Psoas muscle (tissue), 8 donors: ENCODE measurements around the gene PLAAT2. TPM values are rescaled to one million over a fixed set of nuclear protein-coding genes. Genes with fewer than 3 reads are reported as not detected.
A peak's percentile ranks its signal among the peaks of the same experiment; 100 is the strongest.

Source experiments
- ATAC-seq, 4 donors: fragments of 200-7000 bp; cut with Tn5 transposase; one replicate each; pipeline ENCODE4 v1.9.1; 2020; ENCODE audit warnings: moderate library complexity in 3 of 4, mild to moderate bottlenecking in 2 of 4
- DNase-seq, 2 donors: peaks; one replicate each; pipeline ENCODE4 v3.0.0-alpha.2; 2020
- H3K27ac ChIP-seq: fragments of 200-600 bp; one replicate; pipeline ENCODE4 v1.8.0; 2022
- H3K27me3 ChIP-seq, 3 donors: fragments of 200-600 bp in 1 of 3; one replicate each; pipeline versions ENCODE4 v1.6.1 to v1.8.0; 2013 to 2022; ENCODE audit warnings: low read length in 2 of 3, mild to moderate bottlenecking in 2 of 3, moderate library complexity in 1 of 3; ENCODE audit not compliant: insufficient read depth in 3 of 3
- H3K36me3 ChIP-seq, 2 donors: fragments of 200-600 bp in 1 of 2; one replicate each; pipeline versions ENCODE4 v1.6.1 to v1.8.0; 2013 to 2022; ENCODE audit warnings: low read depth in 1 of 2, mild to moderate bottlenecking in 1 of 2, moderate library complexity in 1 of 2; ENCODE audit not compliant: insufficient read depth in 1 of 2
- H3K4me1 ChIP-seq: fragments of 200-600 bp; one replicate; pipeline ENCODE4 v1.8.0; 2022
- H3K4me3 ChIP-seq: fragments of 200-600 bp; one replicate; pipeline ENCODE4 v1.8.0; 2022; ENCODE audit warnings: mild to moderate bottlenecking
- H3K9me3 ChIP-seq: fragments of 200-600 bp; one replicate; pipeline ENCODE4 v1.8.0; 2022
- CTCF ChIP-seq: fragments of 200-600 bp; IDR thresholded peaks from one replicate; pipeline ENCODE4 v1.8.0; 2022; ENCODE audit warnings: antibody characterized with exemption
- WGBS, 3 donors: extraction: QIAGEN DNeasy Blood & Tissue Kit; methylation state at CpG; one replicate each; pipeline versions ENCODE4 v1.1.6 to v1.1.7; 2013; 5-methylcytosine and 5-hydroxymethylcytosine counted together
- intact Hi-C, 2 donors: fragments of 100-400 bp; cut with DNase I; formaldehyde crosslinking; loops; one replicate each; pipeline versions ENCODE4 v1.11.0 to v1.14.2; 2022
- polyA plus RNA-seq, 3 donors: library from polyadenylated mRNA; stranded (reverse); fragments of 200-250 nt; gene quantifications; one replicate each; pipeline ENCODE4 v1.2.3, GENCODE V29; 2013
- total RNA-seq, 4 donors: library from RNA; stranded (reverse); fragmentation: NEBNext Ultra II Directional in 2 of 4; extraction: Animal tissue kit (Norgen Biotek cat#: 25700) in 2 of 4; gene quantifications; one replicate each; pipeline versions ENCODE4 v1.2.1 to v1.2.4, GENCODE V29; 2021 to 2023
- donor health status: healthy with polysubstance abuse.
- donor health status: DM: no; HTN: no; CAD: no; lungs with moderate emphysema.
- donor health status: Bipolar disorder and iron deficiency.
- donor health status: healthy.
- donor health status: DM: yes; HTN: yes; CAD: no.
- donor health status: DM: no; HTN: no; CAD: no.
- donor health status: DM: no; HTN: no; CAD: no.
- donor health status: DM: yes; HTN: yes; CAD: no.

Gene PLAAT2
- total and polyA plus RNA-seq, 7 donors, result 0.16 TPM; not detected in 6

- no peaks in the 10 kb centered on the region for H3K9me3 ChIP-seq
- no peak within 1 kb of the TSS for H3K27ac ChIP-seq
- no peak for TF ChIP-seq CTCF
- WGBS, 3 donors, result 76 to 81% (median 79%) methylated on average over 15 of the region's 15 CpGs
- H3K27me3 ChIP-seq, result no peaks in the 10 kb centered on the region
- H3K4me3 ChIP-seq, result no peak within 1 kb of the TSS
- peaks cover 16% of the 10 kb centered on the region for H3K4me1 ChIP-seq
- DNase-seq, result no peak
- ATAC-seq, result no peak
- intact Hi-C loops, result no loop called here
- H3K36me3 ChIP-seq, result no peaks in the 10 kb centered on the region
These were observed 57.2 kb downstream of the PLAAT2 start, which contains the start of gene LGALS12 for GRCh38 chr11:63505857-63506528. Gene LGALS12 (plus strand): TSS chr11:63506084. CDS start chr11:63506459, 375 bp downstream.

DNA sequence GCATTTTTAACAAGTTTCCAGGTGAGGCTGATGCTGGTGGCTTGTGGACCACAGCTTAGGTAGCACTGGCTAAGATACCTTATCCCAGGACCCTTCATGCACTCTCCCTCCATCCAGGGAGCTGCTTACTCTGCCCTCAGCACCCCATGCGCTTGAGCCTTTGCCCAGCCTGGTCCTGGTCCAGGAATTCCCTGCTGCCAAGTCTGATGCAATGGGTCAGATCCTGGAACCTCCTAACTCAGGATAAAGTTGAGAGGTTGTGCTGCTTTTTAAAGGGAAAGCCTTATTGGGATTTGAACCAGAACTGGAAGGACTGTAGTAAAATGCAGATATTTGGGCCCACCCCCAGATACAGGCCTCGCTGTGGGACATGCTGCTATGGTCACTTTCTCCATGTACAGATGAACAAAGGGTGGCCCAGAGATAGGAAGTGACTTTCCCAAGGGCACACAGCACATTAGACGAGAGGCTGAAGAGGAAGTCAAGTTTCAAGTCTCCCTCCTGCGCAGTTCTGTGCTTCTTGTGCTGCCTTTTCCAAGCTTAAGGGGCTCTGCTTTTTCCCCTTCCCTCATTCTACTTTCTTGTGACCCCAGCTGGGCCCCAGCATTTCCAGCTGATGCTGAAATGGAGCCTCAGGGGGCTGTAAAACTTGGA is 58.1 kb downstream of the PLAAT2 start:
- WGBS, 3 donors, result 58 to 60% (median 58%) methylated on average over 4 of the region's 4 CpGs
- Histone ChIP-seq H3K27ac (no peak overlapping the region), H3K27me3 (no peaks in the 10 kb centered on the region), H3K4me1 (peaks cover 10% of the 10 kb centered on the region), H3K36me3 (no peaks in the 10 kb centered on the region), H3K4me3 (no peak overlapping the region), H3K9me3 (peaks cover 6% of the 10 kb centered on the region)
- TF ChIP-seq CTCF, result no peak
- intact Hi-C loops, result no loop called here
- ATAC-seq, result peak in 3 of 4 donors; percentile 32 to 64 (median 61)
- DNase-seq, result peak in 1 of 2 donors; percentile 63

DNA sequence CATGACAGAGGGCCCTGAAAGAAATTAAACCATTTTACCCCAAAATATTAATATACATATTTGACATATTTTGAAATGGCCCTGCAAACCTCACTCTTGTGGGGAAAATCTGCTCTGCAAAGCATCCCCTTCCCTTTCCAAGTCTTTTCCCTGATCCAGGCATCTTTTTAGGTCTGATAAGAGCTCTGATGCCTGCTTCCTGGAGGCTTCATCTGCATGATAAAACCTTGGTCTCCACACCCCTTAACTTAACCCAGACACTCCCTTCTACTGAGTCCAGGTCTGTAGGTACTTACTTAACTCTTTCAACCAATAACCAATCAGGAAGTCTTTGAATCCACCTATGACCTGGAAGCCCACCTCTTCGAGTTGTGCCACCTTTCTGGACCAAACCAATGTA is 59.1 kb downstream of the PLAAT2 start:
- TF ChIP-seq CTCF, result no peak
- Histone ChIP-seq H3K36me3 (no peaks in the 10 kb centered on the region), H3K27ac (no peak overlapping the region), H3K27me3 (no peaks in the 10 kb centered on the region), H3K4me3 (no peak overlapping the region), H3K9me3 (peaks cover 11% of the 10 kb centered on the region), H3K4me1 (peaks cover 10% of the 10 kb centered on the region)
- DNase-seq (no peak), ATAC-seq (no peak)
- WGBS, 3 donors, result 79 to 88% (median 88%) methylated on average over 1 of the region's 1 CpG
- intact Hi-C loops, result no loop called here

- no peak for ATAC-seq
- intact Hi-C loops, result no loop called here
These were observed 59.7 kb downstream of the PLAAT2 start for GRCh38 chr11:63503492-63503891.

More at GRCh38 chr11:63503492-63503891, 59.7 kb downstream of the PLAAT2 start:
- TF ChIP-seq CTCF, result no peak
- Histone ChIP-seq H3K9me3 (peaks cover 11% of the 10 kb centered on the region), H3K4me3 (no peak overlapping the region), H3K36me3 (no peaks in the 10 kb centered on the region), H3K27ac (no peak overlapping the region), H3K27me3 (no peaks in the 10 kb centered on the region), H3K4me1 (peaks cover 10% of the 10 kb centered on the region)
- 84 to 86% (median 84%) methylated on average over 6 of the region's 6 CpGs for WGBS, 3 donors
- DNase-seq, result no peak

Other genes starting within 250 kb of the PLAAT2 start
- not detected for gene SLC22A9, start 193.6 kb downstream of the PLAAT2 start, total RNA-seq
- gene SLC22A9, start 193.6 kb downstream of the PLAAT2 start, polyA plus RNA-seq, result not detected
- gene PLAAT5, start 72.2 kb downstream of the PLAAT2 start, total RNA-seq, result under 1 TPM; 0.11 to 0.59 (median 0.44) TPM
- under 1 TPM; 0.14 to 0.33 (median 0.30) TPM for gene PLAAT5, start 72.2 kb downstream of the PLAAT2 start, polyA plus RNA-seq
- under 1 TPM in 3 of 4 donors, not detected in 1; 0.16 to 0.54 (median 0.42) TPM for gene LGALS12, start 57.3 kb downstream of the PLAAT2 start, total RNA-seq
- 1 to 10 TPM in 1 of 3 donors, under 1 TPM in 2; 0.22 to 2.0 (median 0.53) TPM for gene LGALS12, start 57.3 kb downstream of the PLAAT2 start, polyA plus RNA-seq
- 10 to 100 TPM in 1 of 4 donors, 1 to 10 TPM in 3; 6.9 to 12.2 (median 8.1) TPM for gene PLAAT4, start 26.6 kb downstream of the PLAAT2 start, total RNA-seq
- 10 to 100 TPM in 1 of 3 donors, 1 to 10 TPM in 2; 4.3 to 12.2 (median 9.7) TPM for gene PLAAT4, start 26.6 kb downstream of the PLAAT2 start, polyA plus RNA-seq
- gene PLAAT3, start 51.1 kb upstream of the PLAAT2 start, total RNA-seq, result 100 to 1,000 TPM in 1 of 4 donors, 10 to 100 TPM in 3; 67.6 to 102 (median 83.6) TPM
- 100 to 1,000 TPM in 1 of 3 donors, 10 to 100 TPM in 2; 50.0 to 115 (median 82.3) TPM for gene PLAAT3, start 51.1 kb upstream of the PLAAT2 start, polyA plus RNA-seq
- gene ATL3, start 108.0 kb upstream of the PLAAT2 start, total RNA-seq, result 10 to 100 TPM in 3 of 4 donors, 1 to 10 TPM in 1; 9.4 to 12.2 (median 10.7) TPM
- gene ATL3, start 108.0 kb upstream of the PLAAT2 start, polyA plus RNA-seq, result 1 to 10 TPM; 3.2 to 6.4 (median 3.3) TPM
- gene RTN3, start 118.1 kb upstream of the PLAAT2 start, total RNA-seq, result 100 to 1,000 TPM in 1 of 4 donors, 10 to 100 TPM in 3; 40.5 to 110 (median 70.8) TPM
- gene RTN3, start 118.1 kb upstream of the PLAAT2 start, polyA plus RNA-seq, result 100 to 1,000 TPM in 1 of 3 donors, 10 to 100 TPM in 2; 35.3 to 162 (median 62.0) TPM
- 10 to 100 TPM in 1 of 4 donors, 1 to 10 TPM in 3; 4.4 to 10.9 (median 7.8) TPM for gene ZFTA, start 205.4 kb upstream of the PLAAT2 start, total RNA-seq
- gene ZFTA, start 205.4 kb upstream of the PLAAT2 start, polyA plus RNA-seq, result 10 to 100 TPM in 1 of 3 donors, 1 to 10 TPM in 2; 2.1 to 14.7 (median 5.0) TPM